Upper lobe of right lung (tissue), 1 donor: ENCODE measurements around the gene ZNF578. TPM values are rescaled to one million over a fixed set of nuclear protein-coding genes. Genes with fewer than 3 reads are reported as not detected.

Experiments
- ATAC-seq: fragments of 200-7000 bp; cut with Tn5 transposase; one replicate; pipeline ENCODE4 v1.9.1; 2020; ENCODE audit warnings: mild to moderate bottlenecking, moderate library complexity
- DNase-seq: peaks from one replicate; pipeline ENCODE4 v3.0.0-alpha.2; 2020
- H3K27ac ChIP-seq: fragments of 200-600 bp; one replicate; pipeline ENCODE4 v1.8.0; 2022
- H3K27me3 ChIP-seq: fragments of 200-600 bp; one replicate; pipeline ENCODE4 v1.8.0; 2022; ENCODE audit warnings: mild to moderate bottlenecking
- H3K36me3 ChIP-seq: fragments of 200-600 bp; one replicate; pipeline ENCODE4 v1.8.0; 2022
- H3K4me1 ChIP-seq: fragments of 200-600 bp; one replicate; pipeline ENCODE4 v1.8.0; 2022
- H3K4me3 ChIP-seq: fragments of 200-600 bp; one replicate; pipeline ENCODE4 v1.8.0; 2022; ENCODE audit warnings: mild to moderate bottlenecking
- H3K9me3 ChIP-seq: fragments of 200-600 bp; one replicate; pipeline ENCODE4 v1.8.0; 2022
- CTCF ChIP-seq: fragments of 200-600 bp; IDR thresholded peaks from one replicate; pipeline ENCODE4 v1.8.0; 2022; ENCODE audit warnings: antibody characterized with exemption
- intact Hi-C: fragments of 100-400 bp; cut with DNase I; formaldehyde crosslinking; loops from one replicate; pipeline ENCODE4 v1.11.0; 2022
- long read RNA-seq: library from polyadenylated mRNA; unstranded; transcript quantifications from one replicate; pipeline ENCODE4 v2.0.0, GENCODE V29; 2021
- total RNA-seq: library from RNA; stranded (reverse); fragmentation: NEBNext Ultra II Directional; extraction: Animal tissue kit (Norgen Biotek cat#: 25700); gene quantifications from one replicate; pipeline ENCODE4 v1.2.1, GENCODE V29; 2021
- donor health status: DM: no; HTN: yes; CAD: no; lungs with severe emphysema.

The ZNF578 gene
- 1.5 TPM for total RNA-seq
- long read RNA-seq, partial matches to known transcripts, result 0 of 1 reads
- long read RNA-seq, other reads (novel, unspliced or antisense), result 1 of 1 reads

- peak within 1 kb of the TSS; percentile 63 for H3K4me3 ChIP-seq
- TF ChIP-seq CTCF, result no peak
- H3K27me3 ChIP-seq, result no peaks in the 10 kb centered on the region
- H3K9me3 ChIP-seq, result peaks cover 36% of the 10 kb centered on the region
- ATAC-seq, result peak; percentile 85
- peak within 1 kb of the TSS; percentile 47 for H3K27ac ChIP-seq
- intact Hi-C loops, result no loop called here
- DNase-seq, result peak; percentile 78
- no peaks in the 10 kb centered on the region for H3K4me1 ChIP-seq
- H3K36me3 ChIP-seq, result peaks cover 10% of the 10 kb centered on the region
Observed at GRCh38 chr19:52453324-52454094, at the start of gene ZNF578. Gene ZNF578 (plus strand): TSS chr19:52453553. CDS start chr19:52501846, 48,293 bp downstream.

GRCh38 chr19:52410276-52410675 is 43.1 kb upstream of the ZNF578 start:
- H3K36me3 ChIP-seq, result peaks cover 58% of the 10 kb centered on the region
- intact Hi-C loops, result no loop called here
- peaks cover 61% of the 10 kb centered on the region for H3K9me3 ChIP-seq
- no peak overlapping the region for H3K4me3 ChIP-seq
- no peak for TF ChIP-seq CTCF
- ATAC-seq (no peak), DNase-seq (no peak)
- H3K4me1 ChIP-seq, result no peaks in the 10 kb centered on the region
- no peaks in the 10 kb centered on the region for H3K27me3 ChIP-seq
- no peak overlapping the region for H3K27ac ChIP-seq

GRCh38 chr19:52415711-52416110 is 37.6 kb upstream of the ZNF578 start:
- no peak for TF ChIP-seq CTCF
- peaks cover 7% of the 10 kb centered on the region for H3K36me3 ChIP-seq
- H3K4me3 ChIP-seq, result no peak overlapping the region
- H3K4me1 ChIP-seq, result no peaks in the 10 kb centered on the region
- H3K27me3 ChIP-seq, result no peaks in the 10 kb centered on the region
- no peak for ATAC-seq
- no peak for DNase-seq
- intact Hi-C loops, result no loop called here
- peaks cover 95% of the 10 kb centered on the region for H3K9me3 ChIP-seq
- no peak overlapping the region for H3K27ac ChIP-seq

- no peaks in the 10 kb centered on the region for H3K27me3 ChIP-seq
- no peak for DNase-seq
Observed at GRCh38 chr19:52428937-52429336, 24.4 kb upstream of the ZNF578 start, which contains the start of gene ZNF534. Gene ZNF534 (plus strand): TSS chr19:52429148. CDS start chr19:52431475, 2,327 bp downstream.

GRCh38 chr19:52442179-52442578 is 11.2 kb upstream of the ZNF578 start:
- H3K4me1 ChIP-seq, result no peaks in the 10 kb centered on the region
- TF ChIP-seq CTCF, result no peak
- no peak overlapping the region for H3K4me3 ChIP-seq
- H3K27ac ChIP-seq, result no peak overlapping the region
- intact Hi-C loops, result no loop called here
- peaks cover 28% of the 10 kb centered on the region for H3K9me3 ChIP-seq
- no peak for DNase-seq
- no peak for ATAC-seq
- no peaks in the 10 kb centered on the region for H3K36me3 ChIP-seq
- no peaks in the 10 kb centered on the region for H3K27me3 ChIP-seq

More at GRCh38 chr19:52428937-52429336, 24.4 kb upstream of the ZNF578 start, which contains the start of gene ZNF534:
- ATAC-seq, result no peak
- H3K36me3 ChIP-seq, result no peaks in the 10 kb centered on the region
- intact Hi-C loops, result no loop called here
- H3K4me3 ChIP-seq, result no peak within 1 kb of the TSS
- H3K4me1 ChIP-seq, result no peaks in the 10 kb centered on the region
- peaks cover 14% of the 10 kb centered on the region for H3K9me3 ChIP-seq
- TF ChIP-seq CTCF, result no peak
- H3K27ac ChIP-seq, result no peak within 1 kb of the TSS
